PFSK-1 (cell line): ENCODE data around the gene DISC1.

Source experiments
- FOXP2 ChIP-seq: optimal IDR thresholded peaks from 2 replicates; pipeline ENCODE3; 2011; ENCODE audit warnings: borderline replicate concordance, control low read depth, inconsistent platforms; ENCODE audit not compliant: insufficient read depth; ENCODE audit errors: extremely low read length, extremely low read depth
- POLR2AphosphoS5 ChIP-seq: IDR thresholded peaks from 2 replicates; pipeline ENCODE4 v1.6.1; 2012; ENCODE audit warnings: low read depth, mild to moderate bottlenecking, control low read depth, low read length, moderate library complexity
- REST ChIP-seq, 2 experiments: IDR thresholded peaks; 2 replicates each; pipeline versions ENCODE4 v1.6.1 to v1.8.0; 2011 to 2012; ENCODE audit warnings: low read depth in 2 of 2, low read length in 2 of 2, control low read depth in 1 of 2, inconsistent platforms in 1 of 2, mild to moderate bottlenecking in 1 of 2, moderate library complexity in 1 of 2; ENCODE audit not compliant: insufficient read depth in 1 of 2
- SIN3A ChIP-seq: IDR thresholded peaks from 2 replicates; pipeline ENCODE4 v1.6.1; 2012; ENCODE audit warnings: mild to moderate bottlenecking, low read length, moderate library complexity, borderline replicate concordance; ENCODE audit not compliant: insufficient read depth
- TAF1 ChIP-seq: IDR thresholded peaks from 2 replicates; pipeline ENCODE4 v1.6.1; 2012; ENCODE audit warnings: low read length, control low read depth, borderline replicate concordance; ENCODE audit not compliant: insufficient read depth

GRCh38 chr1:231950331-231951128, 323.9 kb downstream of the DISC1 start:
- TF ChIP-seq REST (IDR thresholded peaks at IDR 0.05; ENCODE audit: insufficient read depth in 1 of 2, low read depth in 2 of 2, low read length in 2 of 2) (no peak), TAF1 (no peak), POLR2AphosphoS5 (no peak), FOXP2 (no peak), SIN3A (no peak)
